HepG2 (cell line): ENCODE measurements around the gene RASL10B. TPM values are rescaled to one million over a fixed set of nuclear protein-coding genes. Genes with fewer than 3 reads are reported as not detected.

Experiments used
- ATAC-seq: fragments of 200-7000 bp; cut with Tn5 transposase; 3 replicates; pipeline ENCODE4 v1.9.1; 2020; ENCODE audit warnings: mild to moderate bottlenecking, moderate library complexity
- BruUV-seq: library from RNA; stranded (reverse); fragments of 400-500 nt; replicated peaks from 2 replicates; lab custom pipeline; 2021; lab: Mats Ljungman, UMichigan
- CTCF ChIA-PET: fragments of 300-600 bp; formaldehyde crosslinking; extraction: SDS; loops from one replicate; lab custom pipeline; 2021; ENCODE audit warnings: low total read pairs, inconsistent platforms, low intra/inter-chr PET ratio; lab: Yijun Ruan, JAX
- POLR2A ChIA-PET: fragments of 350-600 bp; sonication (Branson Sonifier 250); formaldehyde crosslinking; loops from one replicate; lab custom pipeline; 2020; ENCODE audit warnings: antibody characterized with exemption, inconsistent platforms; lab: Yijun Ruan, JAX
- DNase-seq: peaks from one replicate; pipeline ENCODE4 v3.0.0-alpha.2; 2015; ENCODE audit warnings: low spot score
- FAIRE-seq: peaks from 3 replicates; lab custom pipeline; 2011; peaks lifted over from hg19 to GRCh38; lab: Jason Lieb, UNC
- H2AFZ ChIP-seq: one replicate; pipeline ENCODE4 v1.6.1; 2011; ENCODE audit warnings: low read length, inconsistent platforms
- H3K27ac ChIP-seq: fragments of 300-600 bp; 3 replicates; pipeline ENCODE4 v1.8.0; 2011; ENCODE audit warnings: mixed run types, mild to moderate bottlenecking, mixed read lengths, low read length, inconsistent platforms; ENCODE audit not compliant: insufficient read depth; ENCODE audit errors: extremely low read length
- H3K27me3 ChIP-seq, 2 experiments: fragments of 200-600 bp in 1 of 2; 2 replicates in 1 of 2; 3 replicates in 1 of 2; pipeline versions ENCODE4 v1.6.0 to v1.8.0; 2011; ENCODE audit warnings: low read length in 2 of 2, mild to moderate bottlenecking in 2 of 2, moderate library complexity in 2 of 2, inconsistent platforms in 1 of 2; ENCODE audit not compliant: insufficient read depth in 2 of 2, control insufficient read depth in 1 of 2
- H3K36me3 ChIP-seq, 2 experiments: fragments of 200-600 bp in 1 of 2; replicated peaks in 1 of 2; 2 replicates in 1 of 2; 3 replicates in 1 of 2; pipeline versions ENCODE4 v1.5.1 to v1.8.0; 2011; ENCODE audit warnings: low read length in 2 of 2, inconsistent platforms in 1 of 2; ENCODE audit not compliant: insufficient read depth in 2 of 2, control insufficient read depth in 1 of 2
- H3K4me1 ChIP-seq: 2 replicates; pipeline ENCODE4 v1.5.1; 2012; ENCODE audit warnings: low read length, inconsistent platforms; ENCODE audit not compliant: insufficient read depth
- H3K4me2 ChIP-seq: 2 replicates; pipeline ENCODE4 v1.6.0; 2011; ENCODE audit warnings: low read depth, low read length, inconsistent platforms
- H3K4me3 ChIP-seq, 3 experiments: fragments of 200-600 bp in 1 of 3; sonication (generic), shearing (Covaris generic) in 1 of 3; replicated peaks in 1 of 3; 2 replicates each; pipeline ENCODE4 v1.5.1; 2011 to 2016; ENCODE audit warnings: low read length in 3 of 3, inconsistent platforms in 2 of 3, low read depth in 2 of 3, mild to moderate bottlenecking in 2 of 3, control low read depth in 1 of 3, mixed read lengths in 1 of 3; ENCODE audit not compliant: insufficient read depth in 1 of 3
- H3K79me2 ChIP-seq: one replicate; pipeline ENCODE4 v1.6.1; 2011; ENCODE audit warnings: low read length, inconsistent platforms; ENCODE audit not compliant: insufficient read depth
- H3K9ac ChIP-seq: 2 replicates; pipeline ENCODE4 v1.6.0; 2011; ENCODE audit warnings: mild to moderate bottlenecking, low read depth, low read length, inconsistent platforms; ENCODE audit not compliant: insufficient read depth
- H3K9me3 ChIP-seq: 2 replicates; pipeline ENCODE4 v1.5.1; 2012; ENCODE audit warnings: mild to moderate bottlenecking, low read length
- H4K20me1 ChIP-seq: 2 replicates; pipeline ENCODE4 v1.6.0; 2011; ENCODE audit warnings: inconsistent platforms, mild to moderate bottlenecking, low read length, moderate library complexity; ENCODE audit not compliant: insufficient read depth
- ATF3 ChIP-seq: sonication (generic); formaldehyde crosslinking; IDR thresholded peaks from 2 replicates; pipeline ENCODE4 v1.4.0; 2020; ENCODE audit warnings: missing genetic modification reagents
- BORCS8-MEF2B ChIP-seq: sonication (generic); formaldehyde crosslinking; IDR thresholded peaks from 2 replicates; pipeline ENCODE4 v1.8.0; 2022; ENCODE audit warnings: mild to moderate bottlenecking, missing genetic modification reagents
- ELF4 ChIP-seq: sonication (generic); formaldehyde crosslinking; IDR thresholded peaks from 2 replicates; pipeline ENCODE4 v1.5.0; 2020; ENCODE audit warnings: missing genetic modification reagents, mild to moderate bottlenecking, moderate library complexity, borderline replicate concordance
- FOSL1 ChIP-seq: sonication (generic); formaldehyde crosslinking; IDR thresholded peaks from 2 replicates; pipeline ENCODE4 v1.9.0; 2021; ENCODE audit warnings: missing genetic modification reagents, borderline replicate concordance
- GTF3A ChIP-seq: sonication (generic); formaldehyde crosslinking; conservative IDR thresholded peaks from 2 replicates; pipeline ENCODE4 v1.4.0; 2020; ENCODE audit warnings: mild to moderate bottlenecking, missing genetic modification reagents
- MEIS2 ChIP-seq: sonication (generic); formaldehyde crosslinking; IDR thresholded peaks from 2 replicates; pipeline ENCODE4 v1.9.0; 2021; ENCODE audit warnings: mild to moderate bottlenecking, missing genetic modification reagents
- MNT ChIP-seq: fragments of 450-650 bp; IDR thresholded peaks from 2 replicates; pipeline ENCODE4 v1.6.1; 2016
- NAIF1 ChIP-seq: sonication (generic); formaldehyde crosslinking; IDR thresholded peaks from 2 replicates; pipeline ENCODE4 v1.5.0; 2020; ENCODE audit warnings: mild to moderate bottlenecking, missing genetic modification reagents, borderline replicate concordance
- RELA ChIP-seq: sonication (generic); formaldehyde crosslinking; IDR thresholded peaks from 2 replicates; pipeline ENCODE4 v1.4.0; 2020; ENCODE audit warnings: missing genetic modification reagents
- RXRA ChIP-seq: sonication (generic); formaldehyde crosslinking; IDR thresholded peaks from 2 replicates; pipeline ENCODE4 v1.5.1; 2020; ENCODE audit warnings: missing genetic modification reagents
- SOX6 ChIP-seq, 2 experiments: fragments of 450-650 bp in 1 of 2; sonication (generic) in 1 of 2; formaldehyde crosslinking in 1 of 2; IDR thresholded peaks; 2 replicates each; pipeline versions ENCODE4 v1.4.0 to v1.6.1; 2017 to 2020; ENCODE audit warnings: antibody characterized with exemption in 1 of 2, mild to moderate bottlenecking in 1 of 2, missing genetic modification reagents in 1 of 2
- SRY ChIP-seq: sonication (generic); formaldehyde crosslinking; IDR thresholded peaks from 2 replicates; pipeline ENCODE4 v1.8.0; 2022; ENCODE audit warnings: mild to moderate bottlenecking, missing genetic modification reagents
- SSRP1 ChIP-seq: IDR thresholded peaks from 2 replicates; pipeline ENCODE4 v1.6.1; 2016; ENCODE audit warnings: control low read depth
- ZMYM2 ChIP-seq: sonication (generic); formaldehyde crosslinking; IDR thresholded peaks from 2 replicates; pipeline ENCODE4 v1.8.0; 2022; ENCODE audit warnings: mild to moderate bottlenecking, missing genetic modification reagents
- ZNF180 ChIP-seq: sonication (generic); formaldehyde crosslinking; IDR thresholded peaks from 2 replicates; pipeline ENCODE4 v1.4.0; 2020; ENCODE audit warnings: low read depth, missing genetic modification reagents, borderline replicate concordance
- ZNF574 ChIP-seq: sonication (generic); formaldehyde crosslinking; IDR thresholded peaks from 2 replicates; pipeline ENCODE4 v1.4.0; 2020; ENCODE audit warnings: missing genetic modification reagents
- WGBS: methylation state at CpG from one replicate; pipeline ENCODE4 v1.1.6; 2017; ENCODE audit warnings: low lambda C conversion rate; 5-methylcytosine and 5-hydroxymethylcytosine counted together
- in situ Hi-C: cut with HindIII; loops from 2 replicates; pipeline ENCODE4 v1.10.0; 2017; ENCODE audit warnings: low pct_unique_long_range_greater_than_20kb; ENCODE audit not compliant: extremely low pct_ligation_motif_present
- intact Hi-C: fragments of 100-400 bp; cut with micrococcal nuclease; formaldehyde crosslinking; loops from one replicate; pipeline ENCODE4 v1.10.0; 2022; ENCODE audit not compliant: unreplicated experiment
- polyA plus RNA-seq, 8 experiments: library from polyadenylated mRNA; depleted of rRNA in 3 of 8; stranded (reverse) in 7 of 8; unstranded in 1 of 8; fragments of >200 nt; fragmentation: Illumina TruSeq in 4 of 8; extraction: Trizol in 4 of 8; gene quantifications; 2 replicates each; pipeline versions ENCODE4 v1.2.1 to v1.2.3, GENCODE V29; 2011 to 2016; ENCODE audit warnings: low read depth in 4 of 8, missing spikeins in 1 of 8, mixed read lengths in 1 of 8; ENCODE audit not compliant: insufficient read depth in 1 of 8
- total RNA-seq, 5 experiments: library from RNA; depleted of rRNA; stranded (reverse); fragments of >200 nt; fragmentation: Illumina TruSeq; extraction: Trizol; gene quantifications; 2 replicates each; pipeline ENCODE4 v1.2.3, GENCODE V29; 2016; ENCODE audit warnings: low read depth in 1 of 5
- TF ChIP-seq, protein P1 (sequence below): IDR thresholded peaks from 2 replicates; pipeline ENCODE4 v1.6.1; 2016; ENCODE audit warnings: control low read depth

Gene RASL10B
- total and polyA plus RNA-seq, 2 of the 13 experiments (the other 11 are each of a cell fraction or from before 2014, with no cell fraction given) = 8.8 to 11.0 TPM

GRCh38 chr17:35747540-35748017 is 16.1 kb downstream of the RASL10B start (continued):
- TF ChIP-seq GTF3A (CRISPR knock-in tag) = 0 out of 2 replicates have a peak, but pooled peaks have one; percentile 37

- 0% methylated on average over 1 of the region's 4 CpGs for WGBS
- H3K79me2 ChIP-seq = no peaks in the 10 kb centered on the region
- BruUV-seq = no TSS peak
- no peak overlapping the region for H3K4me2 ChIP-seq
- peaks cover 3 to 67% of the 10 kb centered on the region in 2 experiments; a peak in 4 of 5 replicates for H3K27me3 ChIP-seq
- DNase-seq = no peak
- H4K20me1 ChIP-seq = no peaks in the 10 kb centered on the region
- peaks cover 21% of the 10 kb centered on the region for H3K4me1 ChIP-seq
- H3K27ac ChIP-seq = no peak overlapping the region
- ChIA-PET CTCF (interaction anchor here (1.7 to 2.8 kb wide), 2 partner anchors 16 to 135 kb away, joined by 3 to 54 read pairs; no protein-coding TSS in a partner anchor), POLR2A (interaction anchor here (1.9 kb wide), 1 partner anchor 17 kb away, joined by 5 read pairs; the partner anchor contains the start of gene RASL10B)
- intact Hi-C loops (loop anchor here (5.0 kb wide), 1 partner anchor 191 kb away; no protein-coding TSS in a partner anchor), in situ Hi-C loops (loop anchor here (5.0 to 25.0 kb wide), 3 partner anchors 136 to 436 kb away; no protein-coding TSS in a partner anchor)
- no peak overlapping the region for H3K4me3 ChIP-seq
- H3K36me3 ChIP-seq = no peaks in the 10 kb centered on the region
- FAIRE-seq = no peak
- no peak overlapping the region for H3K9ac ChIP-seq
- H2AFZ ChIP-seq = no peak overlapping the region
- peak; percentile 4; the same call in 1 of the 3 replicates for ATAC-seq
- H3K9me3 ChIP-seq = no peaks in the 10 kb centered on the region
- TF ChIP-seq SOX6 (IDR thresholded peaks at IDR 0.05) (no peak), SOX6 (CRISPR knock-in tag; IDR thresholded peaks at IDR 0.05) (no peak), BORCS8-MEF2B (CRISPR knock-in tag) (no peak), MEIS2 (CRISPR knock-in tag) (no peak), ATF3 (CRISPR knock-in tag) (no peak), NAIF1 (CRISPR knock-in tag) (no peak), ZMYM2 (no peak), ZNF180 (no peak), SSRP1 (CRISPR knock-in tag) (no peak), ELF4 (CRISPR knock-in tag) (no peak), SRY (CRISPR knock-in tag) (no peak), ZNF574 (CRISPR knock-in tag) (no peak), RELA (CRISPR knock-in tag) (no peak), MNT (no peak), FOSL1 (CRISPR knock-in tag) (no peak), RXRA (CRISPR knock-in tag) (no peak)
- TF ChIP-seq, protein P1, sequence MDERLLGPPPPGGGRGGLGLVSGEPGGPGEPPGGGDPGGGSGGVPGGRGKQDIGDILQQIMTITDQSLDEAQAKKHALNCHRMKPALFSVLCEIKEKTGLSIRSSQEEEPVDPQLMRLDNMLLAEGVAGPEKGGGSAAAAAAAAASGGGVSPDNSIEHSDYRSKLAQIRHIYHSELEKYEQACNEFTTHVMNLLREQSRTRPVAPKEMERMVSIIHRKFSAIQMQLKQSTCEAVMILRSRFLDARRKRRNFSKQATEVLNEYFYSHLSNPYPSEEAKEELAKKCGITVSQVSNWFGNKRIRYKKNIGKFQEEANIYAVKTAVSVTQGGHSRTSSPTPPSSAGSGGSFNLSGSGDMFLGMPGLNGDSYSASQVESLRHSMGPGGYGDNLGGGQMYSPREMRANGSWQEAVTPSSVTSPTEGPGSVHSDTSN (CRISPR knock-in tag) = no peak
These were observed 17.0 kb downstream of the RASL10B start for GRCh38 chr17:35748341-35748841.
